GM12892 (cell line): ENCODE results near the gene SYTL5.

Experiments used
- DNase-seq: peaks from one replicate; pipeline ENCODE4 v3.0.0; 2011; ENCODE audit not compliant: insufficient read length
- FAIRE-seq: peaks from 2 replicates; lab custom pipeline; 2011; peaks lifted over from hg19 to GRCh38; lab: Jason Lieb, UNC
- POLR2A ChIP-seq: IDR thresholded peaks from 2 replicates; pipeline ENCODE4 v1.6.1; 2011; ENCODE audit warnings: low read depth, low read length, control low read depth
- POLR2AphosphoS5 ChIP-seq: IDR thresholded peaks from 2 replicates; pipeline ENCODE4 v1.6.1; 2011; ENCODE audit warnings: low read depth, low read length, control low read depth
- TAF1 ChIP-seq: IDR thresholded peaks from 2 replicates; pipeline ENCODE4 v1.6.1; 2011; ENCODE audit warnings: low read depth, mild to moderate bottlenecking, control low read depth, low read length, borderline replicate concordance

SYTL5 gene

DNA sequence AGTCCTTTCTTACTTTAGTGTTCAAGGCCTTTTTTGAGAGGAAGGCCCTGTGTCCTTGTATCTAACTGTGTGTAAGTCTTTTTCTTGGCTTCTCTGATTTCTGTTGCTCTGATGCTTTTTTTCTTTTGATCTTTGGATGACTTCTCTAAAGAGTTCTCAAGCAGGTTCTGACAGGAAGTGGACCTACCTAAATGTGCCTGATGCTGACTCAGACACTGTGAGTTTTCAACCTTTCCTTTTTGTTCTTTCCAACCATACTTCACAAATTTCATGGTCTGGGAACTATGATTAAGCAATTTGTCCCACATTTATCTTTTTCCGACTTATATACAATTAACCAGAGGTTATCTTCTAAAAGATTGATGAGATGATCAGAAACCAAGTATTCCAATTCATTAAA is 96.5 kb downstream of the SYTL5 start:
- FAIRE-seq: no peak
- TF ChIP-seq POLR2A (no peak), POLR2AphosphoS5 (no peak), TAF1 (no peak)
- no peak for DNase-seq

DNA sequence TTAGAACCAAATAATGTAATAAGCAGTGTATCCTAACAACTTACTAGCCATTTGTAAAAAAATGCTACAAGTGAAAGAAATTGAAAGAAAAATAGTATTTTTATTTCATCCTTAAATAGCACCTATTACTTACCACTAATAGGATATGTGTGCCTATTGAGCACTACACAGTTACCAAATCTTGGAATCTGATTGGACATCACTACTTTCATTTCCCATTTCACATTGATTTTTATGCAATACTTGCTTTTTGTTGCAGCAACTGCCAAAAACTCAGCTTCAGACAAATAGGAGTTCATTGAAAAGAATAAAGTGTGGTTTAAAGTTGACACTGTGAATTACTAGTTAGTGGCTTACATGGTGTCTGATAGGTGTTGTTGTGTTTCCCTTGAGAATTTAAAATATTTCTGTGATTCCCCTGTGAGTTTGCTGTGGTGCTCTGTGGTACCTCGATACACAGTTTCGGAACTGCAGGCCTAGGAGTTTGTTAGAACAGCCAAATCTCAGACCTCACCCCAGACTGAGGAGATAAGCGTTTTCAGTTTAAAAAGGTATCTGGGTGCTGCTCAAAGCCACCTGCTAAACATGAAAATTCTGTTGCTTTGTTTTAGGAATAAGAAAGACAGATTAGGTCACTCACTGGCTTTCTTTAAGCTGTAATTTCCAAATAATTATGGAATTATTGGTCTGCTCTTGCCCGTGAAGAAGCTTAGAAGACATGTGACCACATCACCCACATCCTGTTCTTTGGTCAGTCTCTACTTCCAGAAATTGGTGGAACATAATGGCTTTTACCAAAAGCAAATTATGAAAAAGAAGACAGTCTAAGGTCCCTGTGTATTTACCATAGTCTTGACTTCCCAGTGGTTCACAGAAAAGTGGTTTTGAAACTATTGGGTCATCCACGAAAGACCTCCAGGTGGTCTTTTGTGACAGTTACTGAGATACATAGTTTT is 97.8 kb downstream of the SYTL5 start:
- DNase-seq: peak; percentile 5
- no peak for TF ChIP-seq TAF1
- no peak for TF ChIP-seq POLR2A
- TF ChIP-seq POLR2AphosphoS5: no peak
- peak; percentile 62 for FAIRE-seq

DNA sequence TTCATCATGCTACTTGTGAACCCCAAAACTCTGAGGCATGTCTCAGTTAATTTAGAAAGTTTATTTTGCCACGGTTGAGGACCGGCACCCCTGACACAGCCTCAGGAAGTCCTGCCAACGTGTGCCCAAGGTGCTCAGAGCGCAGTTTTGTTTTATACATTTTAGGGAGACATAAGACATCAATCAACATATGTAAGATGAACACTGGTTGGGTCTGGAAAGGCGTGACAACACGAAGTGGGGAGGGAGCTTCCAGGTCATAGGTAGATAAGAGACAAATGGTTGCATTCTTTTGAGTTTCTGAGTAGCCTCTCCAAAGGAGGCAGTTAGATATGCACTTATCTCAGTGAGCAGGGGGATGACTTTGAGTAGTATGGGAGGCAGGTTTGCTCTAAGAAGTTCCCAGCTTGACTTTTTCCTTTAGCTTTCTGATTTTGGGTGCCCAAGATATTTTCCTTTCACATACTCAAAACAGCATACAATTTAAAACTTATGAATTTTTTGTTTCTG is 98.9 kb downstream of the SYTL5 start:
- DNase-seq (no peak), FAIRE-seq (no peak)
- TF ChIP-seq POLR2AphosphoS5 (no peak), TAF1 (no peak), POLR2A (no peak)

DNA sequence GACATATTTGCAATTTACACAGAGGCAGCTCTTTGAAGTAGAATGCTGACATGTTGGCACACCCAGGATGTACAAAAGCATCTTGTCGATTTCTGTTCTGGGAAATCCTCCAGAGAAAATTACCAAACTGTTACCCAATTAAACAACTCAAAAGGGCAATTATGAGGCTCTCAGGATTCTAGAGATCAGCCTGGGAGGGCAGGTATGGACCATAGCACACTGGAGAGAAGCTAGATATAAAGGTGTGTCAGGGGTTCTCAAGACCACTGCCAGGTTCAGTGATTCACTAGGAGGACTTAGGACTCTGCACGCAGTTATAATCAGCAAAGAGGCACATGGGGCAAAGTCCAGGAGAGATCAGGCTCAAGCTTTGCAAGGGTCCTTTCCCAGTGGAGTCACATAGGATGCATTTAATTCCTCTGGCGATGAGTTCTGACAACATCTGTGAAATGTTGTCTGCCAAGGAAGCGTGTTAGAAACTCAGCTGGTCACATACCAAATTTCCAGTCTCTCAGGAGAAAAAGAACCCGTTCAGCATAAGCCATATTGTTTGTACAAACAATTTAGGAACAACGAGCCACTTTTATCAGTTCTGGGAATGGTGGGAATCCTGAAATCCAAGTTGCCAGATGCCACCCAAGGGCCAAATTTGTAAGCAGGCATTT is 100.8 kb downstream of the SYTL5 start:
- TF ChIP-seq POLR2AphosphoS5: no peak
- TF ChIP-seq POLR2A: no peak
- TF ChIP-seq TAF1: no peak
- DNase-seq (no peak), FAIRE-seq (no peak)

DNA sequence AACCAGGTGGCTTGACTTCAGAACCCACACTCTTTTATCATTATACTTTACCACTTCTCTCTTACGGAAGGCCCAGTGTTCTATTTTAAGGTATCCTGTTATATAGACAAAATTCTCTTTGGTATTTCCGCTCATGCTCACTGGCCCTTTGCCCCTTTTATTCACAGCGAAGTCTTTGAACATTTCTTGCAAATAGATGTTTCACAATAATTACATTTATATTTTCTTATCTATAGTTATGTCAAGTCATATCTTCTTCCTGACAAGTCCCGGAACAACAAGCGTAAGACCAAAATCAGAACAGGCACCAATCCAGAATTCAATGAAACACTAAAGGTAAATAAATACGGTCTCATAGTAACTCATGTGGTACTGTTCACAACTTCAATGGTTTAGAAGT is 102.0 kb downstream of the SYTL5 start:
- FAIRE-seq (no peak), DNase-seq (no peak)
- TF ChIP-seq TAF1 (no peak), POLR2AphosphoS5 (no peak), POLR2A (no peak)

DNA sequence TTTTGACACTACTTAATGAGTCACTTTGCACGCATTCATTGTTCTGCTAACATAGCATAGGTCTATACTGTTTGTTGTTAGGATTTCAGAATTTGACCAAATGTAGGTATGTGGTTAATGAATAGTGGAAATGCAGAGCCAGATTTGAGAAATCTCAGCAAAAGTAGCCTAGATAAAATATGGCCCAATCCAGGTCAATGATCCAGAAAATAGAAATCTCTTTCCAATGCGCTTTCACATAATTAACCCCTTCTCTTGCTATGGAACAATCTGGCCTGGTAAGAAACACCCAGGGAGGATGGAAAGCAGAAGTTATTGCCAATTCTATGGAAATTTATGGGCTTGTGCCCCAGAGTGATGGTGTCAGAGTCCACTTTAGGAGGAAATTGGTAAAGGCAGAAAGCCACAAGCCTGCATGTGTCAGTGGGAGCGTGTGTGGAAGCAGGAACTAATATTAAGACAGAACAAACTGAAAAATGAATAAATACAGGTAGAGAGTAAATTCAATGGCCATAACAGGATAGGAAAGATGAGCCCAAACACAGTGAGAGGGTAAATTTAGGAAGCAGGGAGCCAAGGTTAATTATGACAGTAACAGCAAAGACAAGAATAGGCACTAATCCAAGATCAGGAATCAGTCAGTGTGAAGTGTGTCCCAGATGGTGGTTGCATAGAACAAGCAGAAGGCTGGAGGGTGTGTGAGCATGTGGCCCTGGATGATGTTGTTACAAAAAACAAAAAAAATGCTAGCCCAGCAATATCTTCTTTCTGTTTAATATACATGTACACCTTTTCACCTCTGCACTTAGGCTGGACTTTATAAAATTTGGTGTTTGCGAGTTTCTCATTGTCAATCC is 102.9 kb downstream of the SYTL5 start:
- no peak for DNase-seq
- TF ChIP-seq POLR2A (no peak), POLR2AphosphoS5 (no peak), TAF1 (no peak)
- FAIRE-seq: no peak

DNA sequence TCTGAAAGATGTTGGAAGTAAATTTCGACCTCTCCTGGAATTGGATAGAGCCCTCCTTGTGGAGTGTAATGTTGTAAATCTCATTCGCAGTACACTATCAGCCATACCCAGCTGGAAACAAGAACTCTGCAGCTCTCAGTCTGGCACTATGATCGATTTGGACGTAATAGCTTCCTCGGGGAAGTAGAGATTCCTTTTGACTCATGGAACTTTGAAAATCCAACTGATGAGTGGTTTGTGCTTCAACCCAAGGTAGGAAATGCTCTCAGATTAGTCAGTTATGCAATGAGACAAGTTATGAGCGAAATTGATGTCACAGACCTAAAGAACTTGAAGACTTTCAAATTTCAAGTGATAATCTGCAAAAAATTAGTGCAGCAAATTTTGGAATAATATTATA is 103.9 kb downstream of the SYTL5 start:
- FAIRE-seq: no peak
- TF ChIP-seq POLR2A (no peak), POLR2AphosphoS5 (no peak), TAF1 (no peak)
- no peak for DNase-seq

DNA sequence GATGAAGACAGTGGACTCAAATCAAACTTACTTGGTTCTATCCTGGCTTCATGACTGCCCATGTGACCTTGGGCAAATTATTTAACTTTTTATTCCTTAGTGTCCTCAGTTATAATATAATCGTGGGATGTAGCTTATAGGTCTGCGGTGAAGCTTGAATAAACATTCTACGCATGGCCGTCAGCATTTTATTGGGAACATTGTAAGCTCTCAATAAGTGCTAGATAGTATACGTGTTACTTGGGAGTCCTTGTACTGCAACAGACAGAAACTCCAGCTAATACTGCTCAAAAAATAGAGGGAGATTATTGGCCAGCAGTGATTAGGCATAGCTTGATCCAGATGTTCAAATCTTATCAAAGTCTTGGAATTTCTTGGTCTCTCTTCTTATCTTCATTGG is 104.8 kb downstream of the SYTL5 start:
- FAIRE-seq (no peak), DNase-seq (no peak)
- TF ChIP-seq TAF1 (no peak), POLR2A (no peak), POLR2AphosphoS5 (no peak)

DNA sequence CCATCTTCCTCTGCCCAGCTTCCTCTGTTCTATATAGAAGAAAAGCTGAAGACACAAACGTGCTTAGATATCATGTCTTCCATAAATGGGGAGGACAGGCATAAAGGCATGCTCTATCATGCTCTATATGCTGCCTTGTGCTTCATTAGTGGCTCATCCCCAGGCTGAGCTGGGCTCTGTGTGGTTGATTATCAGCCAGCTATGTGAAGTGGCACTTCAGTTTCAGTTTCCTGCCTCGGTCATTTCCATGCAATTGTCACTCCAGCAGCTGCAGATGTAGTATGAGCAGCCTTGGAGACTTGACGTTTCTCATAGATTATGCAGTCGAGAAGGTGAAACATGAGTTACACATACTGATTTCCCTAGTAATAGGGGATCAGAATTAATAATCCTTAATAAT is 106.2 kb downstream of the SYTL5 start:
- DNase-seq (no peak), FAIRE-seq (peak; percentile 66)

DNA sequence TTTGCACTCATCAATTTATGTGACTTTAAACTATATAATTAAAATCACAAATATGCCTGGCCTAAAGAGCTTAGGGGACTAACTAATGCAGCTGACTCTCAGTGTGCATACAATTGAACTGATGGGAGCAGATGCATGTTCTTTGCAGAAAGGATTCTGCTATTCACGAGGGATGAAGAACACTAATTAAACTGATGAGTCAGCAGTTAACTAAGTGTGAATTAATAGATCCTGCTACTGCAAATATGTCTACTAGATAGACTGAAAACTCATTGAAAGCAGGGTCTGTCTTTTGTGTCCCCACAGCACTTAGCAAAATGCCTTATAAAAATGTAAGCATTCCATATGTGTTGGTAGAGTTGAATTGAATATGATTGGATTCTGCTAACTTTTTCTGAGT is 110.4 kb downstream of the SYTL5 start:
- no peak for TF ChIP-seq POLR2AphosphoS5
- TF ChIP-seq POLR2A: no peak
- TF ChIP-seq TAF1: no peak
- peak; percentile 9 for FAIRE-seq
- no peak for DNase-seq

More for the DNA sequence above, 106.2 kb downstream of the SYTL5 start:
- TF ChIP-seq TAF1 (no peak), POLR2A (no peak), POLR2AphosphoS5 (no peak)
